Endothelial cell of umbilical vein (primary cell): ENCODE results near the gene RTN4R.
"Not testable (repeated sequence)": the region's sequence is repeated elsewhere in the genome, so short reads cannot be mapped to it uniquely, and the experiment has no call there.

Experiments used
- EZH2 ChIP-seq: IDR thresholded peaks from 2 replicates; pipeline ENCODE4 v1.6.1; 2012; ENCODE audit warnings: borderline replicate concordance, low read depth, mild to moderate bottlenecking, moderate library complexity, low read length, inconsistent platforms; ENCODE audit not compliant: severe bottlenecking
- MYC ChIP-seq: IDR thresholded peaks from one replicate; pipeline ENCODE4 v1.6.1; 2011; ENCODE audit warnings: mild to moderate bottlenecking, low read depth, low read length
- POLR2A ChIP-seq: IDR thresholded peaks from 2 replicates; pipeline ENCODE4 v1.6.1; 2012; ENCODE audit warnings: low read depth, mild to moderate bottlenecking, control low read depth, low read length
- TF ChIP-seq, protein P1 (sequence below), 2 donors: IDR thresholded peaks; 1 replicate in 1 of 2; 2 replicates in 1 of 2; pipeline ENCODE4 v1.5.1; 2011; ENCODE audit warnings: low read length in 2 of 2, mild to moderate bottlenecking in 2 of 2, moderate library complexity in 2 of 2, control low read depth in 1 of 2, inconsistent platforms in 1 of 2, low read depth in 1 of 2; ENCODE audit not compliant: insufficient read depth in 1 of 2; ENCODE audit errors: extremely low read depth in 1 of 2

DNA sequence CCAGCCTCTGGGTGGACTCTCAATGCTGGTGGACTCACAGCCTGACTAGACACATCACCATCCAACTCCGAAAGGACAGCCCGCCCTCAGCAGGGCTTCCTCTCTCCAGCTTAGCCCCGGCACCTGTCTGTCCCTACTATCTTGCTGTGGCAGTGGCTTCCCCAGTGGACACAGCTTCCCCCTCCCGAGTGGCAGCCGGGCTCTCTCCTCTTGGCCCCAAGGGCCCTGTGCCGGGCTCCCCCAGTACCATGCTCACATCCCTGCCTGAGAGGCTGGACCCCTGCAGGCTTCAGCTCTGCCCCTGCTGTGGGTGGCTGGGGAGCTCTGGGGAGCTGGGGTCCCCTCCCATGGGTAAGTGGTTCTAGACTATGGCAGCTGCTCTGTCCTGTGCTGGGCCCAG lies 42.7 kb upstream of the RTN4R start:
- TF ChIP-seq POLR2A, EZH2, MYC: not testable (repeated sequence)
- TF ChIP-seq, protein P1, sequence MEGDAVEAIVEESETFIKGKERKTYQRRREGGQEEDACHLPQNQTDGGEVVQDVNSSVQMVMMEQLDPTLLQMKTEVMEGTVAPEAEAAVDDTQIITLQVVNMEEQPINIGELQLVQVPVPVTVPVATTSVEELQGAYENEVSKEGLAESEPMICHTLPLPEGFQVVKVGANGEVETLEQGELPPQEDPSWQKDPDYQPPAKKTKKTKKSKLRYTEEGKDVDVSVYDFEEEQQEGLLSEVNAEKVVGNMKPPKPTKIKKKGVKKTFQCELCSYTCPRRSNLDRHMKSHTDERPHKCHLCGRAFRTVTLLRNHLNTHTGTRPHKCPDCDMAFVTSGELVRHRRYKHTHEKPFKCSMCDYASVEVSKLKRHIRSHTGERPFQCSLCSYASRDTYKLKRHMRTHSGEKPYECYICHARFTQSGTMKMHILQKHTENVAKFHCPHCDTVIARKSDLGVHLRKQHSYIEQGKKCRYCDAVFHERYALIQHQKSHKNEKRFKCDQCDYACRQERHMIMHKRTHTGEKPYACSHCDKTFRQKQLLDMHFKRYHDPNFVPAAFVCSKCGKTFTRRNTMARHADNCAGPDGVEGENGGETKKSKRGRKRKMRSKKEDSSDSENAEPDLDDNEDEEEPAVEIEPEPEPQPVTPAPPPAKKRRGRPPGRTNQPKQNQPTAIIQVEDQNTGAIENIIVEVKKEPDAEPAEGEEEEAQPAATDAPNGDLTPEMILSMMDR (IDR thresholded peaks at IDR 0.05; ENCODE audit: extremely low read depth in 1 of 2, insufficient read depth in 1 of 2, low read depth in 1 of 2, low read length in 2 of 2), result not testable (repeated sequence)
